WI38 (cell line): ENCODE results near the gene NPR2.

ENCODE experiments used
- H3K4me3 ChIP-seq: 2 replicates; pipeline ENCODE4 v1.5.1; 2011; ENCODE audit warnings: low read depth, mild to moderate bottlenecking, control low read depth, low read length
- TF ChIP-seq, protein P1 (sequence below): IDR thresholded peaks from 2 replicates; pipeline ENCODE4 v1.5.1; 2012; ENCODE audit warnings: low read depth, mild to moderate bottlenecking, control low read depth, low read length

NPR2 gene

DNA sequence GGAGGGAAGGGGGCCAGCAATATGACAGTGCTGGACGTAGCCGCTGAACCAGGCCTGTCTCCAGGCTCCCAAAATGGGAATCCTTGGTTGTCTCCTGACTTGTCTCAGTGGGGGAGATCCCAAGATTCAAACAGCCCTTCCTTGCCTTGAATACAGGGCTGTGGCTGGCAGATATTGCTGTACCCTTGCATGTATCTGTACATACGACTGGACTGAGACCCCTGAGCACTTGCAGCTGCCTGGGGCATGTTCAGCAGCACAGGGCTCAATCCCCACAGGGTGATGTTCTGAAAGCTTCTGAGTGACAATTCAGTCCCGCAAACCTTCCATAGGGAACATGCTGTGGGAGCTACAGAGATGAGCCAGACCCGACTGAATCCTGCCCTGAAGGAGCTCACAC lies 65.5 kb downstream of the NPR2 start:
- TF ChIP-seq, protein P1, sequence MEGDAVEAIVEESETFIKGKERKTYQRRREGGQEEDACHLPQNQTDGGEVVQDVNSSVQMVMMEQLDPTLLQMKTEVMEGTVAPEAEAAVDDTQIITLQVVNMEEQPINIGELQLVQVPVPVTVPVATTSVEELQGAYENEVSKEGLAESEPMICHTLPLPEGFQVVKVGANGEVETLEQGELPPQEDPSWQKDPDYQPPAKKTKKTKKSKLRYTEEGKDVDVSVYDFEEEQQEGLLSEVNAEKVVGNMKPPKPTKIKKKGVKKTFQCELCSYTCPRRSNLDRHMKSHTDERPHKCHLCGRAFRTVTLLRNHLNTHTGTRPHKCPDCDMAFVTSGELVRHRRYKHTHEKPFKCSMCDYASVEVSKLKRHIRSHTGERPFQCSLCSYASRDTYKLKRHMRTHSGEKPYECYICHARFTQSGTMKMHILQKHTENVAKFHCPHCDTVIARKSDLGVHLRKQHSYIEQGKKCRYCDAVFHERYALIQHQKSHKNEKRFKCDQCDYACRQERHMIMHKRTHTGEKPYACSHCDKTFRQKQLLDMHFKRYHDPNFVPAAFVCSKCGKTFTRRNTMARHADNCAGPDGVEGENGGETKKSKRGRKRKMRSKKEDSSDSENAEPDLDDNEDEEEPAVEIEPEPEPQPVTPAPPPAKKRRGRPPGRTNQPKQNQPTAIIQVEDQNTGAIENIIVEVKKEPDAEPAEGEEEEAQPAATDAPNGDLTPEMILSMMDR: no peak
- H3K4me3 ChIP-seq: no peak overlapping the region

DNA sequence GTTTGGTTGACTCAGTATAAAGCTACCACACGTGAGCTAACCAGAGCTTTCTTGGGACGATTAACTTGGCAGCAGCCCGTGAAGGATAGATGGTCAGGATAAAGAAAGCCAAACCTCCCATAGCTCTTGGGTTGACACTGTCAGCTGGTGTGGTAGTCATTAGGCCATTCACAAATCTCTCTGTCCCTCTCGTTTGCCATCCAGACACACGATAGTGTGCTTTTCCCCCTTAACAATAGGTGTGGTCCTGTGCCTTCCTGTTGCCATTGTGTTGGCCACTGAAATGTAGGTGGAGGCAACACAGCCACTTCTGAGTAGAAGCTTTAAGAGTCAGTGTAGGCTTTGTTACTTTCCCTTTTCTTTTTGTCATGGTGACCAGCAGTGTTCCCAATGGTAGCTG lies 67.1 kb downstream of the NPR2 start:
- TF ChIP-seq, protein P1: no peak
- H3K4me3 ChIP-seq: no peak overlapping the region
